AG04450 (cell line): Measurements from ENCODE around the gene RALGPS1. TPM values are rescaled to one million over a fixed set of nuclear protein-coding genes. Genes with fewer than 3 reads are reported as not detected.

Experiments used
- CTCF ChIA-PET: fragments of 300-600, 350-600 bp; formaldehyde crosslinking; extraction: SDS; loops from one replicate; lab custom pipeline; 2022; ENCODE audit warnings: antibody characterized with exemption, inconsistent platforms; lab: Charles Lee
- POLR2A ChIA-PET: fragments of 350-600 bp; formaldehyde crosslinking; extraction: SDS; loops from one replicate; lab custom pipeline; 2021; ENCODE audit warnings: antibody characterized with exemption, inconsistent platforms; lab: Yijun Ruan, JAX
- DNase-seq: peaks from one replicate; pipeline ENCODE4 v3.0.0-alpha.2; 2011; ENCODE audit warnings: low read depth, low spot score
- H3K27ac ChIP-seq: one replicate; pipeline ENCODE4 v1.5.1; 2012; ENCODE audit warnings: low read depth, low read length, control low read depth
- H3K27me3 ChIP-seq: one replicate; pipeline ENCODE4 v1.6.0; 2012; ENCODE audit warnings: low read length; ENCODE audit not compliant: control insufficient read depth, insufficient read depth
- H3K4me3 ChIP-seq: 2 replicates; pipeline ENCODE4 v1.5.1; 2011; ENCODE audit warnings: mild to moderate bottlenecking, low read depth, low read length, control low read depth
- H3K9me3 ChIP-seq: 2 replicates; pipeline ENCODE4 v1.5.1; 2012; ENCODE audit warnings: low read length; ENCODE audit not compliant: control insufficient read depth, insufficient read depth
- polyA plus RNA-seq: library from polyadenylated mRNA; depleted of rRNA; stranded (reverse); fragments of >200 nt; gene quantifications from 2 replicates; pipeline ENCODE4 v1.2.3, GENCODE V29; 2011
- TF ChIP-seq, protein P1 (sequence below): IDR thresholded peaks from 2 replicates; pipeline ENCODE4 v1.5.1; 2011; ENCODE audit warnings: low read depth, low read length, control low read depth, inconsistent platforms

Gene RALGPS1
- polyA plus RNA-seq, 1 experiment, result 4.6 TPM

DNA sequence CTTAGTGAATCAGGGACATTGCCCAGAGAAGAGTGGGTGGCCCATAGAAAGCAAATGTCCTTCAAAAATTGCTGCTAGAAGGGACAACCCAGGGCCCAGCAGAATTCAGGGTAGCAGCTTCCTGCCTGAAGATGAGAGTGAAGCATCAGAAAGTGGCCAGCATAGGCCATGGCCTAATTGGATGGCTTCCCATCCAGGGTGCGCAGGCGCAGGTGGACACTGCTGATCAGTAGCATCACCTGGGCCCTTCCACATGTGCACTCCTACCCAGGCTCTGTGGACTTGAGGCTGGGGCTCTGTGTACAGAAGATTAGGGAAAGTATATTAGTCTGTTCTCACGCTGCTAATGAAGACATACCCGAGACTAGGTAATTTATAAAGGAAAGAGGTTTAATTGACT is 291.4 kb downstream of the RALGPS1 start:
- TF ChIP-seq, protein P1, sequence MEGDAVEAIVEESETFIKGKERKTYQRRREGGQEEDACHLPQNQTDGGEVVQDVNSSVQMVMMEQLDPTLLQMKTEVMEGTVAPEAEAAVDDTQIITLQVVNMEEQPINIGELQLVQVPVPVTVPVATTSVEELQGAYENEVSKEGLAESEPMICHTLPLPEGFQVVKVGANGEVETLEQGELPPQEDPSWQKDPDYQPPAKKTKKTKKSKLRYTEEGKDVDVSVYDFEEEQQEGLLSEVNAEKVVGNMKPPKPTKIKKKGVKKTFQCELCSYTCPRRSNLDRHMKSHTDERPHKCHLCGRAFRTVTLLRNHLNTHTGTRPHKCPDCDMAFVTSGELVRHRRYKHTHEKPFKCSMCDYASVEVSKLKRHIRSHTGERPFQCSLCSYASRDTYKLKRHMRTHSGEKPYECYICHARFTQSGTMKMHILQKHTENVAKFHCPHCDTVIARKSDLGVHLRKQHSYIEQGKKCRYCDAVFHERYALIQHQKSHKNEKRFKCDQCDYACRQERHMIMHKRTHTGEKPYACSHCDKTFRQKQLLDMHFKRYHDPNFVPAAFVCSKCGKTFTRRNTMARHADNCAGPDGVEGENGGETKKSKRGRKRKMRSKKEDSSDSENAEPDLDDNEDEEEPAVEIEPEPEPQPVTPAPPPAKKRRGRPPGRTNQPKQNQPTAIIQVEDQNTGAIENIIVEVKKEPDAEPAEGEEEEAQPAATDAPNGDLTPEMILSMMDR, result no peak
- POLR2A ChIA-PET, result no interaction called here
- CTCF ChIA-PET, result interaction anchor here (1.5 kb wide), 1 partner anchor 266 kb away, joined by 5 read pairs; no protein-coding TSS in a partner anchor

DNA sequence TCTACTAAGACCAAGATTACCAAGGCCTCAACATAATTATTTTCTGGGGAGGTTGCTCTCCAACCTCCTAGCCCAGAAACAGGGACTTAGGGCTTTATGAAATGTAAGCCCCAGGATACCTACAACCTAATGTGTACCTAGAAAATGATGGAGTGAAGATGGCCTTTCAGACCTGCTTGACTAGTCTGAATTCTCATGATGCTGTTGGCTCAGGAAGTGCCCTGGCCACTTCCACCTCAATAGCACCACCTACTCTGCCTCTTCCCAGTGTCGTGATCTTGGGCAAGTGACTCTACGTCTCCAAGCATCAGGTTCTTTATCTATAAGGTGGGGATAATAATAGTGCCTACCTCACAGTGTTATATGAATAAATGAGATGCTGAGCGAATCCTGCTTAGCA is 292.1 kb downstream of the RALGPS1 start:
- ChIA-PET CTCF (no interaction called here), POLR2A (no interaction called here)
- Histone ChIP-seq H3K27me3 (peaks cover 28% of the 10 kb centered on the region), H3K4me3 (no peak overlapping the region), H3K27ac (no peak overlapping the region), H3K9me3 (no peaks in the 10 kb centered on the region; the same call in 1 of the 2 replicates)
- no peak for DNase-seq
- TF ChIP-seq, protein P1, result no peak

More for the DNA sequence above, 291.4 kb downstream of the RALGPS1 start:
- DNase-seq, result no peak
- Histone ChIP-seq H3K27ac (no peak overlapping the region), H3K9me3 (no peaks in the 10 kb centered on the region), H3K27me3 (peaks cover 23% of the 10 kb centered on the region), H3K4me3 (no peak overlapping the region)

DNA sequence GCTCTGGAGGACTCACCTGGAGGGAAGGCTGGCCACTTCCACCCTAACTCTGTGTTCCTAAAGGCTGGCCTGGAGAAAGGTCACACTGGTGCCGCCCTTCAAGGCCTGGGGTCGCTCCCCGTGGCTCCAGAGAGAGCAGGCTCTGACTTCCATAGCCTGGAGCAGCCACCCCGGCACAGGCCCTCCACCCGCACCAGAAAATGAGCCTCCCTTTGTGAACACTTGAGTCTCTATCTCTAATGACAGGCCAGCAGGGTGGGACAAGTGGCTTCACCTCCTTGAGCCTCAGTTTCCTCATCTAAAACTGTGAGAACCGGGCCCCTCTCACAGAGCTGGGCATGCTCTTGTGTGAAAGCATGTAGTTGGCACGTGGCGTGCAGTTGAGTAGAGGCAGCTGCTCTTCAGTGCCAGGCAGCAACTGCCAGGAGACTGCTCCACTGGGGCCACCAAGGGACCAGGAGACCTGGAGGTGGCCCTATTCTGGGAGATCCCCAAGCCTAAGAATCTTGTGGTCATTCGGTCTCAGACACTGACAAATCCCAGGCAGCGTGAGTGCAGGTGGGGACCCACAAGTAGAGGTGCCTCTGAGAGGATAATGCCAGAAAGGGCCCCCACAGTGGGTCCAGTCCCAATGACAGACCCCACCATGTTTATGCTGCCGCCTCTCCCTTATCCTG is 293.3 kb downstream of the RALGPS1 start:
- Histone ChIP-seq H3K27me3 (peaks cover 33% of the 10 kb centered on the region), H3K9me3 (no peaks in the 10 kb centered on the region; the same call in 1 of the 2 replicates), H3K4me3 (no peak overlapping the region), H3K27ac (no peak overlapping the region)
- TF ChIP-seq, protein P1, result no peak
- CTCF ChIA-PET, result interaction anchor here (1.5 kb wide), 1 partner anchor 9 kb away, joined by 6 read pairs; no protein-coding TSS in a partner anchor
- DNase-seq, result no peak
- POLR2A ChIA-PET, result no interaction called here

DNA sequence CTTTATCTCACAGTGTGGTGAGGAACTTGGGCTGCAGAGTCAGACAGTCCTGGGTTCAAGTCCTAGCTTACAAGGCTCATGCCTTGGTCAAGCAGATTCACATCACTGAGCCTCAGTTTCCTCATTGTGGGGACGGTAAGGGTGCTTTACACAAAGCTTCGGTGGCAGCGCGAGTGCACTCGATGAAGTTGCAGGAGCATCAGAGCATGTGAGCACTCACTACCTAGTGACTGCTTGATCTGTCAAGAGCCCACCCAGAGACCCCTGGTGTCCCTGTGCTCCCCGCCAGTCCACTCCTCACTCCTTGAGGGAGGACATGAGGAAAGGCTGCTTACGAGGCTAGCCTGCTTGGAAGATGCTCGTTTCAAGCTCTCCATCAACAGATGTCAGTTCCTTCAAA is 293.8 kb downstream of the RALGPS1 start:
- no peak overlapping the region for H3K27ac ChIP-seq
- peaks cover 37% of the 10 kb centered on the region for H3K27me3 ChIP-seq
- DNase-seq, result no peak
- TF ChIP-seq, protein P1, result no peak
- CTCF ChIA-PET, result interaction anchor here (1.5 kb wide), 1 partner anchor 10 kb away, joined by 6 read pairs; no protein-coding TSS in a partner anchor
- no peaks in the 10 kb centered on the region; the same call in 1 of the 2 replicates for H3K9me3 ChIP-seq
- no peak overlapping the region for H3K4me3 ChIP-seq
- POLR2A ChIA-PET, result no interaction called here

DNA sequence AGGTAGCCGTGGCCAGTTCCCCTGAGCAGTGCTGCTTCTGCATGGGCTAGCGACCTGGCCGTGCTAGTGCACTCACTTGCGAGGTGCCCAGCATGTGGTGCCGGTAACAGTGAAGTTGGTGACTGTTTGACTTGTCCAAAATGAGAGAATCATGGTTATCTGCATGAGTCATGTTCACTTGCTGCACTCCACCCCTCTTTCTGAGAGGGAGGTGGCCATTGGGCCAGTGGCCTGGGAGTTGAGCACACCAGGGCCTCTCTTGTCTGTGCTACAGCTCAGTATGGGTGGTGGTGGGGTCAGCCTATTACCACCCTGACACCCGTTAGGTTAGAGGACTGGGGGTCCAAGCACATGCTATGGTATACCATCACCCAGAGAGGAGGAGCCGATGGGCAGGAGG is 294.6 kb downstream of the RALGPS1 start:
- H3K27me3 ChIP-seq, result peaks cover 37% of the 10 kb centered on the region
- no peak overlapping the region for H3K27ac ChIP-seq
- POLR2A ChIA-PET, result no interaction called here
- no peak for DNase-seq
- TF ChIP-seq, protein P1, result no peak
- CTCF ChIA-PET, result interaction anchor here (1.5 kb wide), 1 partner anchor 10 kb away, joined by 6 read pairs; no protein-coding TSS in a partner anchor
- H3K9me3 ChIP-seq, result no peaks in the 10 kb centered on the region; the same call in 1 of the 2 replicates
- no peak overlapping the region for H3K4me3 ChIP-seq
